Stimulated activated naive CD4-positive, alpha-beta T cell (primary cell): ENCODE measurements around the gene NPC1L1.

Experiments used
- DNase-seq, 6 experiments: peaks; one replicate each; lab custom pipeline; 2025; lab: John Stamatoyannopoulos, UW

NPC1L1 gene

GRCh38 chr7:44541028-44541869, at the start of gene NPC1L1:
TSS of gene NPC1L1 (minus strand) at chr7:44541330. CDS start at chr7:44541259, 71 bp downstream.
- DNase-seq = no peak

DNA sequence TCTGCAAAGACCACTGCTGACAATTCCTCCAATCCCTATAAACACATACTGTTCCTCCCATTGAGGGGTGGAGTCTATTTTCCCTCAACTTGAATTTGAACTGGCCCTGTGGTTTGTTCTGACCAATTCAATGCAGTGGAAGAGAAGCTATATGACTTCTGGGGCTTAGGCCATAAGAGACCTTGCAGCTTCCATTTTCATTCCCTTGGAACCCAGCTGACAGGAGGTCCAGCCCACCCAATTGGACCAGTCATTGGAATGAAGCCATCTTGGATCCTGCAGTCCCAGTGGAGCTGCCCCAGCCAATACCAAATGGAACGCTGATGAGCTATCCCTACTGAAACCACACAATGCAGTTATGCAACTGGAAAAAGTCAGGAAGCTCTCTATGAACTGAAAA, 49.8 kb upstream of the NPC1L1 start:
- DNase-seq = no peak

- DNase-seq = peak; percentile 8 to 62 (median 31)
Measured at GRCh38 chr7:44587843-44588711, 46.9 kb upstream of the NPC1L1 start.

DNA sequence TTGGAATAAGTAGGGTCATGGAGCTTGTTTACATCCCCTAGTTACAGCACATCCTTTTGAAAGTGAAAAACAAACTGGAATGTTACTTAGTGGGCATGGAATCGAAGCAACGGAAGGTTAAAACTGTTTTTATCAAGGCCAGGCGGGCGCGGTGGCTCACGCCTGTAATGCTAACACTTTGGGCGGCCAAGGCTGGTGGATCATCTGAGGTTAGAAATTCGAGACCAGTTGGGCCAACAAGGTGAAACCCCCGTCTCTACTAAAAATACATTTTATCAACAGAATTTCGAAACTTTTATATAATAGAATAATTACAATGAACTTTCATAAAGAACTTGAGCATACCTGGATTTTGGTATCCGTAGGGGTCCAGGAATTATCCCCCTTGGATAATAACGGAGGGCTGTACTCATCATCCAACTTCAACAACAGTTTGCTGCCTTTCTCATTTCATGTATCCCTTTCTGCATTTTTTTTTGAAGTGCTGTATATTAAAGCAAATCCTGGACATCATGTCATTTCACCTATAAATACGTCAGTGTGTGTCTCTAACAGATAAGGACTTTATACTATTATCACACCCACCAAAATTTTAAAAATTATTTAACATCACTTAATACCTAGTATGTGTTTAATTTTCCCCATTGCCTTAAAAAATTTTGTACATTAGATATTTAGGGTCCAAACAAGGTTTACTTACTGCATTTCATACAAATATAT, 42.2 kb upstream of the NPC1L1 start:
- no peak for DNase-seq

DNA sequence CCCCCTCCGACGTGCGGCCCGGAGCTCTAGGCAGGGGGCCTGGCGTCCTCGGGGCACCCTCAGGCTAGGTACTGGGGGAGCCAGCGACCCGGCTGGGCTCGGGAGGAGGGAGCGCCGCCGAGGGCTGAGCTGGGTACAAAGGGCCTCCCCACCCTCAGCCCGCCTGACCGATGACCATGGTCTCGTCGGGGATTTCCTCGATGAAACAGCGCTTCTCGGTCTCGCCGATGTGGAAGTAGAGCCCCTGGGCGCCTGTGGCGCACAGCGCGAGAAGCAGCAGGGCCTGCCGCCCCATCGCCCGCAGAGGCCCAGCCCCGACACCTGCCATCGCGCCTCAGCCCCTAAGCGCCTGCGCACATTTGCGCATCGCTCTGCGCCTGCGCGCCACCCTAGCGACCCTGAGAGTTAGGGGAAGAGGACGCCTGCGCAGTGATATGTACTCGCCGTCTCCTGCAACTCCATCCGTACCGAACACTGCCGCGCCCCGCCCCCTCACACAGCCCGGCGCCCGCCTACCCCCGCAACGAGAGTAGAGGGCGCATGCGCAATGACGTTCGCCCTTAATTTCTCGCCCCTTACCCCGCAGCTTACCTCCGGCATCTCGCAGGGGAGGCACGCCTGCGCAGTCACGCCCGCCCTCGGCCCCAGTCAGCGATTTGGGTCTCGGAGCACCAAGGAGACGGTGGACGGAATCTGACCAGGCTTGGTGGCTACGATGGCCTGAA, 40.9 kb upstream of the NPC1L1 start, which contains the start of gene TMED4:
TMED4 (minus strand) TSS at position 353 of the 725 bp plus-strand sequence; CDS start at position 328, 25 bp downstream.
- peak; percentile 99 to 100 (median 100) for DNase-seq

GRCh38 chr7:44580945-44581878, 40.1 kb upstream of the NPC1L1 start:
- DNase-seq = peak; percentile 17 to 72 (median 46)

GRCh38 chr7:44576228-44576627, 35.1 kb upstream of the NPC1L1 start:
- DNase-seq = no peak

- no peak for DNase-seq
Measured at GRCh38 chr7:44575054-44575453, 33.9 kb upstream of the NPC1L1 start.

DNA sequence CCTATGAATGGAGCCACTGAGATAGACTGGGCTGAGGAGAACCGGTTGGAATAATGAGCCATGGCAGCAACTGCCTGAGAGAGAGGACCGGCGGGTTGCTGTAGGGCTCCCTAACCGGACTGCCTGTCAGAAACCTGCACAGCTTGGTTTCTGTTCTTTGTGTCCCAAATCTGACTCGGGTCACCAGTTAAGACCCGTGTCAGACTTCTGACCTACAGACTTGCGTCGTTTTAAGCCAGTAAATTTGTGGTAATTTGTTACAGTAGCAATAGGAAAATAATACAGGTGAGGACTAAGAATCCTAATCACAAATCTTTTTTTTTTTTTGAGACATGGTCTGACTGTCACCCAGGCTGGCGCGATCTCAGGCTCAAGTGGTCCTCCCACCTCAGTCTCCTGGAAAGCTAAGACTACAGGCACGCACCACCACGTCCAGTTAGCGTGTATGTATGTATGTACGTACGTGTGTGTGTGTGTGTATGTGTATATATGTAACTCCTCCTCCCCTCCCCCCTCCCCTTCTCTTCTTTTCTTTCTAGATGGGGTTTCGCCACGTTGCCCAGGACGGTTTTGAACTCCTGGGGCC, 33.2 kb upstream of the NPC1L1 start:
- DNase-seq = peak in 1 of 6 experiments; percentile 31

DNA sequence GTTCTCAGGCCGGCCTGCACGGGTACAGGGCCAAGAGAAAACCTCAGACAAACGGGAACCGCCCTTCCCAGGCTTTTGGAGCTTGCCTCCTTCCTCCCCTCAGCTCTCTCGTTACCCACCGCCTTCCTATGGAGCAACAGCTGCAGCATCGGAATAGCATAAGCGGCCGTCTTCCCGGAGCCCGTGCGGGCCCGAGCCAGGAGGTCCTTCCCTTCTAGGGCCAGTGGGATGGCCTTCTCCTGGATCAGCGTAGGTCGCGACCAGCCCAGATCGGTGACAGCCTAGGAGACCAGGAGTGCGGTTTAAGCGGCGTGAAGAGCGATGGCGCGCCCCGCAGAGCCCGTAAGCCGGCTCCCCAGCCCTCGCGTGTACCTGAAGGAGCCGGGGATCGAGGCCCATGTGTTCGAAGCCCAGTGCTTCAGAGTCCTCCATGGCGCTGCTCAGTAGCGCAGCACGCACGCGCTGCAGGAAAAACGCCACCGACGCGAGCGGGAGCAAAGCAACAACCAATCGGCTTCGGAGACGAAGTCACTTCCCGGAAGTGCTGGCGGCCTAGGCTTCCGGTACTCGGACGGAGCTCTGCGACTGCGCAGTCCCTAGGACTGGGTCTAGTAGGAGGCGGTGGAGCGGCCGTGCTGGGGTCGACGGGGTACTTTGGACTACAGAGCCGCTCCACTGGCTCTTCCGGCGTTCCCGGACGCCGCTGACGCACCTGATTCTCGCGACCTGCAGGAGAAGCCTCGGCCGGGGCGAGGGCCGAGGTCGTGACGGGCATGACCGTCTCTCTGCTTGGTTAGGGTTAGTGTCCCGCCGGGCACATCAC, 32.5 kb upstream of the NPC1L1 start, which contains the start of gene DDX56:
DDX56 (minus strand) TSS at position 445 of the 823 bp plus-strand sequence; CDS start at position 432, 13 bp downstream.
- DNase-seq = peak; percentile 78 to 92 (median 87)

DNA sequence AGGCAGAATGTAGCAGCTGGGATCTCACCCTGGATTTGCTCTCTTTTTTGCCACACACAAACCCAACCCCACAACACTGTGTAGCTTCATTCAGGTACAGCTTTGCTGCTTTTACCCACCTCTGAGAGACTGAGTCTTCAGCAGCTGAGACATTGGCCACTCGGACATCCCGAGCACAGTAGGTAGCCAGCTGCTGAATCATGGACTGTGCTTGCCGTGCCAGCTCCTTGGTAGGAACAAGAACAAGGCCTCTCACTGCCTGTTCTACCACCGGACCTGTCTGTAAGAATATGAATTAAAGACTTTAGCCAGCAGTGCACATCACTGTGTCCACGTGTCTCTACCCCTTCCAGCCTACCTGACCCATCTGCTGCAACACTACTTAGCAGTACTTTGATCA, 31.6 kb upstream of the NPC1L1 start:
- no peak for DNase-seq

DNA sequence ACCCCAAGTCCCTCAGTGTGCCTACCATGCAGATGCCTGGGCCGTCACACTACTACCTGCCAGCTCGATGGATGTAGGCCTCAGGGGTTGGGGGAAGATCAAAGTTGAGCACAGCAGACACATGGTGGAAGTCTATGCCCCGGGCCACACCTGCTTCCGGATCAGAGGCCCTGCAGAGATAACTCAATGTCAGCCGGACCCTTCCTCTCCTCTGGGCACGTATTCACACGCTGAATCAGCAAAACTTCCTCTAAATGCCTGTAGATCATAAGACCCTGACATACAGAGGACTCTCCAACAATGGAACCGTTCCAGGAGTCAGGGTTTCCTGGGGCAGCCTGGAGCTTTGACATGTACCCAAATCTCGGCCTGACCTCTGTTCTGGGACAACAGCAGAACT, 28.8 kb upstream of the NPC1L1 start:
- DNase-seq = no peak

DNA sequence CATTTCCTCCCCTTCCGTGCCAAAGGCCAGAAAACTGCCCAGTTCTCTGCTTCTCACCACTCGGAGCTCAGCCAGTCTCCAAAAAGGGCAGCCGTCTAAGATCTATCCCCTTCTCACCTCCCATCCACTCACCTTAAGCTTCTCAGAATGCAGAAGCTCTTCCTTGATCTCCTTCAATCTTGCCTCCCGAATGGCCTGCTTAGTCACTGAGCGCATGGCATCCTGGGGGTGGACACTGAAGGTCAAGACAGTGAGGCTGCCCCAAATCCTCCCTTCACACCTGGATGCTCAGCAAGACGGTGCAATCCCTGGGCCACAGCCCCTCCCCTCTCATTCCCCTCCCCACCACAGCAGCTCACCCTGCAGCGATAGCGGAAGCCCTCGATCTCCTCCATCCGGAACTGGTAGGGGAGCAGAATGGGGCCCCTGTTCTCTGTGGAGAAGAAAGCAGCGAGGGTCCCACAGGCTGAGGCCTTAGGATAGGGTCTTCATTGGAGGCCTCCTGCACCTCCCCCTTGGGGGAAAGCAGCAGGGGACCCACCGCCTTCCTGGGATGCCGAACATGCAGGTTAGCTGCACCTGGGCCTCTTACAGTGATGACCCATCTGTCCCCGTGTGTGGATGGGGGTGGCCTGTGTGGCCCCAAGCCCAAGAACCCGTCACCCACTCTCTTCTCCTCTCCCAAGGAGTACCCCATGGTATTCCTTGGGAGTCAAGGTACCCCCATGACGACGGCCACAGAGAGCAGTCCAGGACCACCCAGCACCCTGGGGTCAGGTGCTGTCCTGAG, 27.8 kb upstream of the NPC1L1 start:
- DNase-seq = no peak

- no peak for DNase-seq
Measured at GRCh38 chr7:44567884-44568283, 26.8 kb upstream of the NPC1L1 start.

- DNase-seq = no peak
Measured at GRCh38 chr7:44566680-44567079, 25.6 kb upstream of the NPC1L1 start.

- DNase-seq = no peak
Measured at GRCh38 chr7:44565795-44566559, 24.8 kb upstream of the NPC1L1 start.
